GM23248 (cell line): ENCODE data around the gene F10.

Source experiments
- EZH2 ChIP-seq: fragments of 200-600 bp; sonication (generic); IDR thresholded peaks from 2 replicates; pipeline ENCODE4 v1.6.1; 2018; ENCODE audit warnings: antibody characterized with exemption, mild to moderate bottlenecking; ENCODE audit not compliant: insufficient read depth, poor library complexity, severe bottlenecking
- EZH2phosphoT487 ChIP-seq: fragments of 200-600 bp; sonication (generic); IDR thresholded peaks from 2 replicates; pipeline ENCODE4 v1.6.1; 2018; ENCODE audit warnings: antibody characterized with exemption, moderate library complexity, mild to moderate bottlenecking, low read depth; ENCODE audit not compliant: insufficient read depth

DNA sequence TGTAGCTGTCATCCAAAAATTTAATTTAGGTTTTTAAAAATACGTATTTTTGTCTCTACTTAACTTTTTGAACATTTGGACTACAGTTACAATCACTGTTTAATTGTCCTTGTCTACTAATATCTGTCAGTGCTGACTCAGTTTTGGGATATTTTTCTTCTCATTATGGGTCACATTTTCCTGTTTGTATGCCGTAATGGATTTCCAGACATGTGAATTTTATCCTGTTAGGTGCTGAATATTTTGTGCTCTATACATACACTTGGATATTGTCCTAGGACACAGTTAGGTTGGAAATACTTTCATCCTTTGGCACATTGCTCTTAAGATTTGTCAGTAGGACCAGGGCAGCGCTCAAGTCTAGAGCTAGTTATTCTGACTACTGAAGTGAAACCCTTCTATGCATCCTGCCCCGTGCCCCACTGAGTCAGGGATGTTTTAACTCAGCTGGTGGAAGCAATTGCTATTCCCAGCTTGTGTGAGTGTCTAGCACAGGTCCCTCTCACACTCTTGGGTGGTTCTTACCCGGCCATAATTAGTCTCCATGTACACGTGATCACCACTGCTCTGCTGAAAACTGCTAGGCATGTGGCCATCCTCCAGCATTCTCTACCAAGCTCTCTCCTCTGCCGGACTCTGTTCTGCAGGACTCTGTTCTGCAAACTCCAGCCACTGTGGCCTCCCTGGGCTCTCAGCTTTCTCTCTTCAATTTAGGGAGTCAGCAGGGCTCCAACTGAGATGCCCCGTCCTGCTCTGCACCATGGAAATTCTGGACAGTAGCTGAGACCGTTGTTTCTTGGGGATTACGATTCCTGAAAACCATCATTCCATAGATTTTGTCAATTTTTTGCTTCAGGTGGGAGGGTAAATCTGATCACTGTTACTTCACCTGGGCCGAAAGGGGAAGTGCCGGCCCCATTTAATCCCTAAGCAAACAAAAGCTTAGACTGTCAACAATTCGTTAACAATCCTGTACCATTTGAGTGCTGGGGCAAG lies 47.0 kb downstream of the F10 start:
- TF ChIP-seq EZH2 (no peak), EZH2phosphoT487 (no peak)
